Stimulated activated CD8-positive, alpha-beta memory T cell treated with anti-CD3 and anti-CD28 coated beads, Interleukin-12 subunit alpha, Interleukin-12 subunit beta, amount 100 ng/mL, for 24 hours (primary cell): ENCODE data around the gene BICD1.
A peak's percentile ranks its signal among the peaks of the same experiment; 100 is the strongest.
"Not testable (repeated sequence)": the region's sequence is repeated elsewhere in the genome, so short reads cannot be mapped to it uniquely, and the experiment has no call there.

Experiments
- DNase-seq: peaks from one replicate; pipeline ENCODE4 v3.0.0-alpha.2; 2020; ENCODE audit errors: extremely low read depth

BICD1 gene

DNA sequence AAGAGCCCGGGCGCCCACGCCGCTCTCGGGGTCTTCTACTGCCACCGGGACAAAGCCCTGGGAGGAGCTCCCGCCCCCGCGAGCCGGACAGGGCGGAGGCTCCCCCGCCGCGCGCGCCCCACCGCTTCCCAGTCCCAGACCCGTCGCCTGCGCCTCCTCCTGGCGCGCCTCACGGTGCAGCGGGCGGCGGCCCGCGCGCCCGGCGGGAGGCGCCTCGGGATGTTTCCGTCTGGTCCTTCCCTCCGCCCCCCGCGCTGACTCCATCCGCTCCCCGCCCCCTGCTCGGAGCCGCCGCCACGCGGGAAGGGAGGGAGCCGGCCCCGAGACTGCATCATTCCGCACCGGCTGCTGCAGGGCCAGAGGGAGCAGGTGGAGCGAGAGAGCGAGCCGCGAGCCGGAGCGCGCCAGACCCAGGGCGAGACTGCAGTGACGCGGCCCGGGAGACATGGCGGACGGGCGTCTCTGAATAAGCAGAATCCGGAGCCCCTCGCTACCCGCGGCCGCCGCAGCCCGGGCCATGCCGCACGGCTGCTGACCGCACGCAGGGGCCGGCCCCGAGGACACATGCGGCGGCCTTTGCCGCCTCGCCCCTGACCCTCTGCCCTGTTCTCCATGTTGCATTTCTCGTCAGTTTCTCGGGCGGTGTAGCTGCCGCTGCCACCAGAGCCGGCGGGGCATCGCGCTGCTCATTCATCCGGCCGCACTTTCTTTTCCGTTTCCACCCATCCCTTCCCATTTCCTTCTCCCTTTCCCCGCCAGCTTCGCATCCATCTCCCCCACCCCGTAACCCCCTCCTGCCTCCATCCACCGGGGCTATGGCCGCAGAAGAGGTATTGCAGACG, at the start of gene BICD1:
Gene BICD1, plus strand, starts transcription at position 331 of the 842 bp plus-strand sequence. Its CDS starts 485 bp downstream, at position 816.
- DNase-seq: peak; percentile 55

DNA sequence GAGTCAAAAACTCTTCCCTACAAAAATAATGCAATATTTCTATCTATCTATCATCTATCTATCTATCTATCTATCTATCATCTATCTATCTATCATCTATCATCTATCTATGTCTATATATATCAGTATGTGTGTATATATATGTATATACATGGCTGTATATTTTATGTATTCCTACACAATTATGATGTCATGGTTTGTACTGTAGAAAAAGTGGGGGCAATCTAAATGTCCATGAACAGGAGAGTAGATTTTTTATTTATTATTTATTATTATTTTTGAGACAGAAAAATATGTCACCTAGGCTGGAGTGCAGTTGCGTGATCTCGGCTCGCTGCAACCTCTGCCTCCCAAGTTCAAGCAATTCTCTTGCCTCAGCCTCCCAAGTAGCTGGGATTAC, 45.6 kb upstream of the BICD1 start:
- DNase-seq: no peak

DNA sequence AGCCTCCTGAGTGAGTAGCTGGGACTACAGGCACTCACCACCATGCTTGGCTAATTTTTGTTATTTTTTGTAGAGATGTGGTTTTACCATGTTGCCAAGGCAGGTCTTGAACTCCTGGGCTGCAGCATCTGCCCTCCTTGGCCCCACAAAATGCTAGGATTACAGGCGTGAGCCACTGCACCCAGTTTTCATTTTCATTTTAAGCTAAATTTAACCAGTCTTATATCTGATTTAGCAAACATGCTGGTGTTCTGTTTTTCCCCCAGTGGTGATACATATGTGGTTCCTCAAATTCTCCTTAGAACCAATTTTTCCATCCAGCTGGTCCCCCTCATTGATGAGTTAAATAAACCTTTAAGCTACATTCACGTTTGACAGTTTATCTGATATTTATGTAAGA, 43.8 kb upstream of the BICD1 start:
- DNase-seq: no peak

DNA sequence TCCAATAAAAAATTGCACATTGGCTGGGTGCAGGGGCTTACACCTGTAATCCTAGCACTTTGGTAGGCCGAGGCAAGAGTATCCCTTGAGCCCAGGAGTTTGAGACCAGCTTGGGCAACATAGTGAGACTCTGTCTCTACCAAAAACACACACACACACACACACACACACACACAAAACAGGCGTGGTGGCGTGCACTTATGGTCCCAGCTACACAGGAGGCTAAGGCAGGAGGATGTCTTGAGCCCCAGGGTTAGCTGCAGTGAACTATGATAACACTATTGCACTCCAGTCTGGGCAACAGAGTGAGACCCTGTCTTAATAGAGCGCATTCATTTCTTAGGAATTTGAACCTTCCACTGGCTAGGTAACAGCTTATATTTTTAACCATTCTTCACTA, 42.9 kb upstream of the BICD1 start:
- no peak for DNase-seq

DNA sequence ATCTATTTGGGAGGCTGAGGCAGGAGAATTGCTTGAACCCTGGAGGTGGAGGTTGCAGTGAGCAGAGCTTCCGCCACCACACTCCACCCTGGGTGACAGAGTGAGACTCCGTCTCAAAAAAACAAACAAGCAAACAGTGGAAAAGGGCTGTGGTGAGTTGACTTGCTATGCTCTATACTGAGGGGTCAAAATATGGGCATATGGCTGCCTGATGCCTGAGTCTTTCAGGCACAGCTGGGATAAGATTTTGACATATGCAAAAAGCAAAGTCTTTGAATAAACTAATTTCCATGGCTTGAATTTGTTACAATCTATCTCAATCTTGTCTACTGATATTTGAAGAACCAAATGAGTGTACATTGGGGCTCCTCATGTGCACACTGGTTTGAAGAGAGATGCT, 40.4 kb upstream of the BICD1 start:
- DNase-seq: no peak

DNA sequence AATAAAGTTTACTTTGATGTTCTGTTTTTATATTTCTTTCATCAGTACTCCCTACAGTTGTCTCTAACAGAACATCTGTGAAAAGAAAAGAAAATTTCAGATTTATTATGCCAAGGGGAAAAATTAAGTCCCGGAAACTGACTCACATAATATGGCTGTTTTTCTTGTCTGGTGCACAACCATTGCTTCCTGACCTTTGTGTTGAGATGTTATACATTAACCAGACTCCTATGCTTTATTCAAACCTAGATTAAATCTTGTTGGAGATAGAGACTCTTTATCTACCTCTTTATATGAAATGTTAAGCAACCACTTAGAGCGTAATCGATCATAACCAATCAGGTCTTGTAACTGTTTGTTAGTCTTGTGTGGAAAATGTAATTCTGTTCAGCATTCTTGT, 37.6 kb upstream of the BICD1 start:
- DNase-seq: no peak

DNA sequence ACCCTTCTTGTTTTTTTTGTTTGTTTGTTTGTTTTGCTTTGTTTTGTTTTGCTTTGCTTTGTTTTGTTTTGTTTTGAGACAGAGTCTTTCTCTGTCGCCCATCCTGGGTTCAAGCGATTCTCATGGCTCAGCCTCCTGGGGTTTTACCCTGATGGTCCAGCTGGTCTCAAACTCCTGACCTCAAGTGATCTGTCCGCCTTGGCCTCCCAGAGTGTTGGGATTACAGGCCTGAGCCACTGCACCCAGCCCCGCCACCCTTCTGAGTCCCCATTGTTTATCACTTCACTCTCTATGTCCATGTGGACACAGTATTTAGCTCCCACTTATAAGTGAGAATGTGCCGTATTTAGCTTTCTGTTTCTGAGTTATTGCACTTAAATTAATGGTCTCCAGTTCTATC, 36.9 kb upstream of the BICD1 start:
- DNase-seq: no peak

DNA sequence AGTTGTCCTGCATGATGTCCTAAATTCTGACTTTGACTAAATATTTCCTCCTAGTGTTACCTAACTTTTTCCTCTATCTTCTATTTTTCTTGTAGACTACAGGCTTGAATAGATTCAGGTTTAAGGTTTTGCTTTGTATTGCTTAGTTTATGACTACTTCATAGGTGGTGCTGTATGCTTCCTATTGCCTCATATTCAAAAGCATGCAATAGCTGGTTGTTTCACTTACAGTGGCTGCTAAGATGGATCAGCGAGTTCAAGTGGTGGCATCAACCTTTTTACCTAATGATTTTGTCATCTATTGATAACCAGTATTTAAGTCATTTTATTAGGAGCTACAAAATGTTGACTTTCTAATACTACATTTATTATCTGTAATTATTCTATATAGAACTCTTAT, 36.3 kb upstream of the BICD1 start:
- no peak for DNase-seq

DNA sequence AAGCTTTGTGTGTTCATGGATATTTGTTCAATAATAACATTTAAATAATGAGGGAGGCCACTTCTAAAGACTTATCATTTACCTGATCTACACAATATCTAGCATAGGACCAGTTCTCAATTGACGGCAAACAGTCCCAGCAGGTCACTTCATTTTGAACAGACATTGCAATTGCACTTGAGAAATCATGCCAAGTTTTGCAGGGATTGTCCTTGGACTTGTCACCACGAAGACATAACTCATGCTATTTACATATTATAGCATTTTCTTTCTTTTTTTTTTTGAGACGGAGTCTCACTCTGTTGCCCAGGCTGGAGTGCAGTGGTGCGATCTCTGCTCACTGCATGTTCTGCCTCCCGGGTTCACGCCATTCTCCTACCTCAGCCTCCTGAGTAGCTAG, 34.5 kb upstream of the BICD1 start:
- no peak for DNase-seq

DNA sequence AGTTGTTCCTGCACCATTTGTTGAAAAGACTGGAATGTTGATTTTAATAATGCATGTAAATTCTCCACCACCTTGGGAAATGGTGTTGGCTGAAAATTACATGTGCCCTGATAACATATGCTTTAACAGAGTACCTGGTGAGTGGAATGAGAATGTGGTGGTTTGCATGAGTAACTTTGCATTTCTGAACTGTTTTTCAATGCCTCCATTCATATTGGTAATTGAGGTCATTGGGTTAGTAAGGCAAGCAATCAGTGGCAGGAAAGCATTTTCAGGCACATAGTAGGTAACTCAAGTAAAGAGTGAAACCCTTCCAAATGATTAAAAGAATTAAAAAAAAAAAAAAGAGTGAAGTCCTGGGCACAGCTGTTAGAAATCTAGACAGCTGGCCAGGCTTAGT, 32.2 kb upstream of the BICD1 start:
- DNase-seq: no peak

DNA sequence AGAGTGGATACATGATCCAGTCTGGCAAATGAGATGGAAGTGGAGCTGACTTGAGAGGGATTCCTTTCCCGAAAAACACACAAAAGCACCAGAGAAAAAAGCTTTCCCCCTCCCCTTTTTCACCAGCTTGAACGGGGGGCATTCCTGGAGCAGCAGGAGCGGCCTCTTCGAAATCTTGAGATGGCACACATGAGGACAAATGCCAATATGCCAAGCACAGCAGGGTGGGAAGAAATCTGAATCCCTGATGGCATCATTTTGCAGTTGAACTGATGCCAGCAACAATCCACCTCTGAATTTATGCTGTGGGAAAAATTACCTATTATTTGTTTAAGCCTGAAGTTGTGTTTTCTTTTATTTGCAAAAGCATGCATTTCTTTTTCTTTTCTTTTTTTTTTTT, 29.7 kb upstream of the BICD1 start:
- no peak for DNase-seq

DNA sequence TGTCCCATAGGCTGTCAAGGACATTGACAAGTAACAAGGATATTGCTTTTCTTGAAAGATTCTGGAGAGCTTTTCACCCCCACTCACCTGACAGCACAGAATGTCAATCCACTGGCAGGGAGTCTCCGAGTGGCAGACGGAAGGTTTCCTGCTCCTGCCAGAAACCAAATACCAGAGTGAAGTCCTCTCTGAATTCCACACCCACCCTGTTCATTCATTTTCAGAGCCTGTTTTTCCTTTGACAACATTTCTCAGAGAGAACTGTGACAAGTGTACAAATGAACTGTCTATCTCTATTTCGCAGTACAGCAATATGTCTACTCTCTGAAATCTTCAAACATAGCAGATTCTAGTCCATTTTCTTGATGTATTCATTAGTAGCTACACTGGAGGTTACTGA, 26.2 kb upstream of the BICD1 start:
- DNase-seq: no peak

DNA sequence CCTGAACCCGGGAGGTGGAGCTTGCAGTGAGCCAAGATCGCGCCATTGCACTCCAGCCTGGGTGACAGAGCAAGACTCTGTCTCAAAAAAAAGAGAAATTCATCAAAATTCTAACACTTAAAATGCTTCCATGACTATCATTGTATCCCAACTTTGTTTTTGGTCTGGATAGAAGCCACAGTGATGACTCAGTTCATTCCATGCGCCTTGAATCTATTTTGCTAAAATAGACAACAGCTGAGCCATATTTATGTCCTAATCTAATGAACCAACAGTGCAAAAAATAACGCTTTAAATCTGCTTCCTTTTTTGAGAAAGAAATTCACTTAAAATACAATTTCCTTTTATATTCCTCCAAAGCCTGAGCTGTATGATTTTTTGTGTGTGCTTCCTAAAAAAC, 23.2 kb upstream of the BICD1 start:
- no peak for DNase-seq

DNA sequence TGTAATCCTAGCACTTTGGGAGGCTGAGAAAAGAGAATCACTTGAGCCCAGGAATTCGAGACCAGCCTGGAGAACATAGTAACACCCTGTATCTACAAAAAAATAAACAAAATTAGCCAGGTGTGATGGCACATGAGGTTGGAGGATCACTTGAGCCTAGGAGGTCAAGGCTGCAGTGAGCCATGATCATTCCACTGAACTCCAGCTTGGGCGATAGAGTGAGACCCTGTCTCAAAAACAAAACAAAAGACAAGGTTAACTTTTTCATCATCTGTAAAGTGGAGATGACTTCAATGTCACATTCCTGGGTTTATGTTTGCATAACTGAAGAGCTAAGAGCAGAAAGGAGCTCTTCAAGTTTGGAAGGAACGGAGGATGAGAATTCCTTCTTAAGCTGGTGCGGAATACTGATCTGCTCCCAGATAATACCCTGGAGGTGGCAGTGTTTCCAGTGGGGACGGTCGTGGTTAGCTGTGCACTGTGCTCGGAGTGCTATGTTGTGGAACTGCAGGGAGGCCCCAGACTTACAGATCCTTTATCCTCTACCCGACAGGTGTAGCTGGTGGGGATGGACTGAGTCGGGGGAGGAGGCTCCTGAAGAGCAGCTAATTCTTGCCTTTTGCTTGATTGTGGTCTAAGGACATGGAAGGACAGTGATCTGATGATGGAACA, 22.5 kb upstream of the BICD1 start:
- no peak for DNase-seq

DNA sequence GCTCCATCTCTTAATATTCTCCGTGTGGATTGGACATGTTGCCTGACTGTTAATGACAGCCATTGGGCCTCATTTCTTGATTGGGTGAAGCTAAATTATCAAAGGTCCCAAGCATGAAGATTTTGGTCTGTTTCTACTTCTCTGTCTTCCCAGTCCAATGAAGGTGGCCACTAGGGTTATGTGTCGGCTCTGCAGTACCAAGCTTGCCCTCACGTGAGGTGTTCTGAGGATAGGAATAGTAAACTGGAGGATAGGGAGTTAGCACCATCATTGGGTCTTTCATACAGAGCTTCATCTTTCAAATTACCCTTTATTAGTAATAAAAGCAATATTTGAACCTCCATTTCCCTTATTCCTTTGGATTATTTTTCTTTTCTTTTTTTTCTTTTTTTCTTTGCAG, 21.9 kb upstream of the BICD1 start:
- no peak for DNase-seq

DNA sequence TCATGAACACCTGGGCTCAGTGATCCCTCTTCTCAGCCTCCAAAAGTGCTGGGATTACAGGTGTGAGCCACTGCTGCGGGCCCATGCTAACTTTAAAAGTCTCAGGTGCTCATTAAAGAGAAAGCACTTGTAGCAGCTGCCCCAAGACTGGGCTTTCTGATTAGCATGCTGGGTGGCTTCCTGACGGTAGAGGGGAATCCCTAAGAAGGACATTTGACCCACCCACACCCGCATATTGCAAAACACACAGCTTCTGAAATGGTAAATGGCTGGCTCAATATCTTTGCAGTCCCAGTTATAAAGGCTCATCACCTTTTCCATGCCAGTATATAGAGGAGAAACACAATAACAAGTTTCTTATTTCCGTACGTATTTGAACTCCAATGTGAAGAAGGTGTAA, 19.3 kb upstream of the BICD1 start:
- DNase-seq: no peak

DNA sequence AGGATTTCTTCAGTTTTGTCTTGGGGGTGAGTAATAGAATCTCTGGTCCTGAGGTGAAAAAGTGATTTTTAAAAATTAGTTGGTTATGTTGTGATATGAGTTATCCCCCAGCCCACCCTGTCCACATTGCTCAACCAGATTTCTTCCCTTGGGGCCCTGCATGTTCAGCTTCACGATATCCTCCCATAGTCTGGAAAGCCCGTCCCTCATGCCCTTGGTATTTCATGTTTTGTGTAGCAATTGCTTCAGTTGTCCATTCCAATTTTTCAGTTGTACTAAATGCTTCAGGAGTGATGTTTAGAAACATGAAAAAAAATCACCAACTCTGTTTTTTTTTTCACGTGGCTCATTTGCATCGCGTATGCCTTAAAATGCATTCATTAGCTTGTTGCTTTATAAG, 17.5 kb upstream of the BICD1 start:
- no peak for DNase-seq

DNA sequence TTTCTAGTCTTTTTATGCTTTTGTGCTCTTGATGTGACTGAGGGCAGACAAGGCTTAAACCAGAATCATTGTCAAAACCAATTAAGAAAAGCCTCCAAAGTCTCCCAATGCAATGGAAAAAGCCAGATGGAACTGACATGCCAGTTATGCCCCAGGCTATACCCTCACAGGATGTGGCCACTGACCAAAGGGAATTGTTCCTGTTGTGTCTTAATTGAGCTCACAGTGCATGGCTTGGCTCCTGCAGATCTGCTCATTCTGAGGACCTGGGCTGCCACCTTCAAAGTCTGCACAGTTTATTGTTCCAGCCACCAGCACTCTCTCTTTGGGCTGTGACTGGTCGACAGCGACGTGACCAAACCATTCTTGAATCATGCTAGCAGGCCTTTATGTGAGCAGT, 17.1 kb upstream of the BICD1 start:
- DNase-seq: no peak

DNA sequence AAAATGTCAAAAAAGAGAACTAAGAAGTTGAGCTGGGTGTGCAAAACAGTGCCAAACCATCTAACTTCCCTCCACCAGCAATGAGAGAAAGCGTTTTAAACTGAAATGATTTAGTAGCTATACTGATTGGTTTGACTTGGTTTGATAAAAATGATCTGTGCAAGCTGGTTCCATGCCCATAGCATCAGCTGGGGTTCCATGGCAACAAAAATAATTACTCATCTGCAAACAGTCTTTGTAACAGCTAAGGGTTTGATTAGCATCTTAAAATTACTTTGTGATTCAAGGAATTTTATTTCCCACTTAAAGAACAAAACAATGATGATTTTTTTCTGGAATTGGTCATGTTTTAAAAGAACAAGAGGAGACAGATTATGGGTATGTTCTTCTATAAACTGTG, 15.0 kb upstream of the BICD1 start:
- no peak for DNase-seq

DNA sequence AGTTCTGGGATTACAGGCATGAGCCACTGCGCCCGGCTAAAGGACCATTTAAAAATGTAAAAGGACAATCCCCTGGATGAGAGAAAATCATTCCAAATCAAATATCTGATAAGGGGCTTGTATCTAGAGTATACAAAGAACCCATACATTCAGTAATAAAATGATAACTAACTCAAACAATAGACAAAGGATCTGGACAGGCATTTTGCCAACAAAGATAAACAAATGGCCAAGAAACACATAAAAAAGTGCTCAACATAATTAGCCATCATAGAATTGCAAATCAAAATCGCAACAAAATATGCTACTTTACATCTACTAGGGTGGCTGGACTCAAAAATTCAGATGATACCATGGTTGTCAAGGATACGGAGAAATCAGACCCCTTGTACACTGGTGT, 8.5 kb upstream of the BICD1 start:
- DNase-seq: no peak

DNA sequence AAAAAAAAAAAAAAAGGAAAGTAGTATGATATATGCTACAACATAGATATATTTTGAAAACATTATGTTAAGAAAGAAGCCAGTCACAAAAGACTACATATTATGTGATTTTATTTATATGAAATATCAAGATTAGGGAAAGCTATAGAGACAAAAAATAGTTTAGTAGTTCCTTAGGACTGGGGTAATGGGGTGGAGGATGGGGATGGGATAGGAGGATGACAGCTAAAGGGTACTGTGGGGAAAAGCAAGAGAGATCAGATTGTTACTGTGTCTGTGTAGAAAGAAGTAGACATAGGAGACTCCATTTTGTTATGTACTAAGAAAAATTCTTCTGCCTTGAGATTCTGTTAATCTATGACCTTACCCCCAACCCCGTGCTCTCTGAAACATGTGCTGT, 7.4 kb upstream of the BICD1 start:
- not testable (repeated sequence) for DNase-seq

DNA sequence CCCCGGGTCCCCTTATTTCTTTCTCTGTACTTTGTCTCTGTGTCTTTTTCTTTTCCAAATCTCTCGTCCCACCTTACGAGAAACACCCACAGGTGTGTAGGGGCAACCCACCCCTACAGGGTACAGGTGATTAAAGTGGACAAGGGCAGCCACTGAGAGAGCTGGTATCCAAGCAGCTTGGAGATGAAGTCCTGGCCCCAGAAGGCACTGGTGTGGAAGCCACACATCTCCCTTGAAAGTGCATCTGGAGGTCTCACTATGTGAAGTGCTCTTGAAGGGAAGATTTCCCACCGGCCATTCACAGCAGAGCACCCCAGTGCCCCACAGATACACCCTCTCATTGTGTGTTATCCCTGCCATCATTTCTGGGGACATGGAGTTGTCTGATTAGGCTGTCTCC, 6.3 kb upstream of the BICD1 start:
- no peak for DNase-seq

DNA sequence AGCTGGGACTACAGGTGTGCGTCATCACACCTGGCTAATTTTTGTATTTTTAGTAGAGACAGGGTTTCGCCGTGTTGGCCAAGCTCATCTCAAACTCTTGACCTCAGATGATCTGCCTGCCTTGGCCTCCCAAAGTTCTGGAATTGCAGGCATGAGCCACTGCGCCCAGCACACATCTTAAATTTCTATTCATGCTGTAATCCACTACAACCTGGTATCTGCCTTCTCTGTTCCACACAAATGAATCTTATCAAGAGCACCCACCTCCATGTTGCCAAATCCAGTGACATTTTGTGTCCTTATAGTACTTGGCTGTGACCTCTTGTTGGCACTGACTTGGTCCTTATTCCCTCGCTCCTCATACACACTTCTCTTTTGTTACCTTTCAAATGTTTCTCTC, 5.8 kb upstream of the BICD1 start:
- no peak for DNase-seq

DNA sequence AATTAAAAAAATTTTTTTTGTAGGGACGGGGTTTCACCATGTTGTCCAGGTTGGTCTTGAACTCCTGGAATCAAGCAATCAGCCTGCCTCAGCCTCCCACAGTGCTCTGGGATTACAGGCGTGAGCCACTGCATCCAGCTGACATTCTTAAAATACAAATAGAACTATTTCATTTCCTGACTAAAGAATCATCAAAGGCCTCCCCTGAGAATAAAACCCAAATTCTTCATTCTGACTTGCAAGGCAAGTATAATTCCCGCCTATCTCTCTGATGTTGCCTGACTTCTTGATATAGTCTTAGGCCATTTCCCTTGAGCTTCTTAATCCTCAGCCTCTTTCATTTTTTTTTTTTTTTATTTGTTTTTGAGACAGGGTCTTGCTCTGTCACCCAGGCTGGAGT, 4.4 kb upstream of the BICD1 start:
- DNase-seq: no peak
